ENCODE results near the gene PHETA1. TPM values are rescaled to one million over a fixed set of nuclear protein-coding genes. Genes with fewer than 3 reads are reported as not detected.

PHETA1 gene
- total RNA-seq, 1 donor from 2014 or later, result 20.5 TPM

- DNase-seq (no peak), ATAC-seq (no peak)
- H3K36me3 ChIP-seq, result no peaks in the 10 kb centered on the region
- no peak overlapping the region for H3K27ac ChIP-seq
- no peaks in the 10 kb centered on the region for H3K9me3 ChIP-seq
- intact Hi-C loops (cut with DNase I), result no loop called here
- H3K4me3 ChIP-seq, result no peak overlapping the region
- TF ChIP-seq, protein P1, sequence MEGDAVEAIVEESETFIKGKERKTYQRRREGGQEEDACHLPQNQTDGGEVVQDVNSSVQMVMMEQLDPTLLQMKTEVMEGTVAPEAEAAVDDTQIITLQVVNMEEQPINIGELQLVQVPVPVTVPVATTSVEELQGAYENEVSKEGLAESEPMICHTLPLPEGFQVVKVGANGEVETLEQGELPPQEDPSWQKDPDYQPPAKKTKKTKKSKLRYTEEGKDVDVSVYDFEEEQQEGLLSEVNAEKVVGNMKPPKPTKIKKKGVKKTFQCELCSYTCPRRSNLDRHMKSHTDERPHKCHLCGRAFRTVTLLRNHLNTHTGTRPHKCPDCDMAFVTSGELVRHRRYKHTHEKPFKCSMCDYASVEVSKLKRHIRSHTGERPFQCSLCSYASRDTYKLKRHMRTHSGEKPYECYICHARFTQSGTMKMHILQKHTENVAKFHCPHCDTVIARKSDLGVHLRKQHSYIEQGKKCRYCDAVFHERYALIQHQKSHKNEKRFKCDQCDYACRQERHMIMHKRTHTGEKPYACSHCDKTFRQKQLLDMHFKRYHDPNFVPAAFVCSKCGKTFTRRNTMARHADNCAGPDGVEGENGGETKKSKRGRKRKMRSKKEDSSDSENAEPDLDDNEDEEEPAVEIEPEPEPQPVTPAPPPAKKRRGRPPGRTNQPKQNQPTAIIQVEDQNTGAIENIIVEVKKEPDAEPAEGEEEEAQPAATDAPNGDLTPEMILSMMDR (IDR thresholded peaks at IDR 0.05), result no peak
- peaks cover 3% of the 10 kb centered on the region for H3K27me3 ChIP-seq (ENCODE audit: low read depth)
- H3K4me1 ChIP-seq, result no peaks in the 10 kb centered on the region
These were observed 34.4 kb downstream of the PHETA1 start for GRCh38 chr12:111334393-111334915.

GRCh38 chr12:111330800-111331752, 37.8 kb downstream of the PHETA1 start:
- ATAC-seq (peak; percentile 39 to 56), DNase-seq (no peak)
- Histone ChIP-seq H3K27me3 (ENCODE audit: low read depth) (peaks cover 3% of the 10 kb centered on the region), H3K27ac (no peak overlapping the region), H3K4me3 (no peak overlapping the region), H3K9me3 (no peaks in the 10 kb centered on the region), H3K36me3 (no peaks in the 10 kb centered on the region), H3K4me1 (no peaks in the 10 kb centered on the region)
- TF ChIP-seq, protein P1 (IDR thresholded peaks at IDR 0.05), result peak; percentile 35
- intact Hi-C loops (cut with DNase I), result no loop called here

- DNase-seq, result no peak
- no peaks in the 10 kb centered on the region for H3K4me1 ChIP-seq
- TF ChIP-seq, protein P1 (IDR thresholded peaks at IDR 0.05), result no peak
- intact Hi-C loops (cut with DNase I), result no loop called here
- H3K27ac ChIP-seq, result no peak overlapping the region
- no peak for ATAC-seq
- H3K4me3 ChIP-seq, result no peak overlapping the region
- peaks cover 3% of the 10 kb centered on the region for H3K27me3 ChIP-seq (ENCODE audit: low read depth)
- no peaks in the 10 kb centered on the region for H3K9me3 ChIP-seq
- H3K36me3 ChIP-seq, result no peaks in the 10 kb centered on the region
These were observed 40.8 kb downstream of the PHETA1 start for GRCh38 chr12:111328138-111328537.

- Histone ChIP-seq H3K4me1 (no peaks in the 10 kb centered on the region), H3K27ac (no peak overlapping the region), H3K36me3 (no peaks in the 10 kb centered on the region), H3K9me3 (no peaks in the 10 kb centered on the region), H3K27me3 (ENCODE audit: low read depth) (peaks cover 3% of the 10 kb centered on the region), H3K4me3 (no peak overlapping the region)
- DNase-seq (no peak), ATAC-seq (no peak)
- TF ChIP-seq, protein P1 (IDR thresholded peaks at IDR 0.05), result no peak
- intact Hi-C loops (cut with DNase I), result no loop called here
These were observed 41.4 kb downstream of the PHETA1 start for GRCh38 chr12:111327474-111327873.

DNA sequence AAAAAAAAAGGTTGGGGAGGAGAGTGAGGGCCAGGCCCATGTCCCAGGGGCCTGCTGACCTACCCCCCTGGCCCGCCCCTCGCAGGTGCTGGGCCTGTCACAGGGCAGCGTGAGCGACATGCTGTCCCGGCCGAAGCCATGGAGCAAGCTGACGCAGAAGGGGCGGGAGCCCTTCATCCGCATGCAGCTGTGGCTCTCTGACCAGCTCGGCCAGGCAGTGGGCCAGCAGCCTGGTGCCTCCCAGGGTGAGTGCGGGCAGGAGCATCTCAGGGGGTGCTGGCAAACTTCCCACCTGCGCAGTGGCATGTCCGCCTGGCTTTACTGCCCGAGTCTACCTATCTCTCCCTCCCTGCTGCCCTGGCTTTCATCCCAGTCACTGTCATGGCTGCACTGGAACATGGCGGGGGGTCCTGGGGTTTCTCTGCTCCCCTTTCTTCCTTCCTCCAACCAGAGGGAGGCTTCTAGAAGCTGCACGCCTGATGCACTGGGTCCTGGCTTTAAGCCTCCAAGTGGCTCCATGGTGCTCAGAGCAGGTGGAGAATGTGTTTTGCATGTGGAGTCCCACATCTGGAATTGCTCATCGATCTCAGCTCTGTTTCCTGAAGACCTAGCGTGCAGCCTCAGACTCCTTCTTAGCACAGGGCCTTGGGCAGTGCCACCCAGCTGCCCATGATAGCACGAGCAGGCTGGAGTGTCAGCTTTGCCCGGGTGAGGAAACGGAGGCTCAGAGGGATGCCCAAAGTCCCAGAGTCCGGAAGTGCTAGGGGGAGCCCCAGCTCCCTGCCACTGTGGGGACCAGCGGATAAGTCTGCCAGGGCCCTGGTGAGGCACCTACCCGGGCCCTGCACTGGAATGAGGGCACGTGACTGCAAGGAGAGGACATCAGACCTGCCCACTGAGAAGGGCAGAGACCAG, 46.3 kb downstream of the PHETA1 start:
- ATAC-seq, result peak; percentile 18 to 29

More for the DNA sequence above, 46.3 kb downstream of the PHETA1 start:
- intact Hi-C loops (cut with DNase I), result no loop called here
- Histone ChIP-seq H3K4me1 (no peaks in the 10 kb centered on the region), H3K4me3 (no peak overlapping the region), H3K36me3 (no peaks in the 10 kb centered on the region), H3K9me3 (no peaks in the 10 kb centered on the region), H3K27me3 (ENCODE audit: low read depth) (no peaks in the 10 kb centered on the region), H3K27ac (no peak overlapping the region)
- TF ChIP-seq, protein P1 (IDR thresholded peaks at IDR 0.05), result no peak
- no peak for DNase-seq

Measured in lower lobe of right lung (tissue), 2 donors.